Natural killer cell treated with Interleukin-12 subunit alpha and Interleukin-12 subunit beta and Interleukin-15 and Interleukin-18, amount 100 ng/mL, for 72 hours (primary cell): ENCODE data around the gene HMGA1. TPM values are rescaled to one million over a fixed set of nuclear protein-coding genes. Genes with fewer than 3 reads are reported as not detected.

Experiments used
- ATAC-seq, 2 donors: fragments of 150-1000 bp; cut with Tn5 transposase in 1 of 2; sonication (Bioruptor Pico), chemical (Tn5 transposase) in 1 of 2; 2 replicates each; pipeline ENCODE4 v1.10.0; 2021
- DNase-seq: peaks from one replicate; pipeline ENCODE4 v3.0.0; 2022; ENCODE audit warnings: low spot score
- H3K27ac Mint-ChIP-seq, 2 donors: 1 replicate in 1 of 2; 2 replicates in 1 of 2; pipeline ENCODE4 v1.8.0; 2022; ENCODE audit warnings: mixed read lengths in 2 of 2, mild to moderate bottlenecking in 1 of 2, moderate library complexity in 1 of 2
- H3K27me3 Mint-ChIP-seq, 2 donors: 1 replicate in 1 of 2; 2 replicates in 1 of 2; pipeline ENCODE4 v1.8.0; 2022; ENCODE audit warnings: mixed read lengths in 2 of 2
- H3K36me3 Mint-ChIP-seq: one replicate; pipeline ENCODE4 v1.8.0; 2022; ENCODE audit warnings: mixed read lengths
- H3K4me1 Mint-ChIP-seq, 2 donors: 1 replicate in 1 of 2; 2 replicates in 1 of 2; pipeline ENCODE4 v1.8.0; 2022; ENCODE audit warnings: low read depth in 2 of 2, mixed read lengths in 2 of 2, mild to moderate bottlenecking in 1 of 2
- H3K4me3 Mint-ChIP-seq: one replicate; pipeline ENCODE4 v1.8.0; 2022; ENCODE audit warnings: mixed read lengths
- H3K9me3 Mint-ChIP-seq: 2 replicates; pipeline ENCODE4 v1.8.0; 2022; ENCODE audit warnings: mixed read lengths
- total RNA-seq, 2 donors: library from RNA; stranded (reverse); gene quantifications; one replicate each; pipeline ENCODE4 v1.2.3, GENCODE V29; 2022

HMGA1 gene
- 100 to 1,000 TPM; 151 to 556 TPM for total RNA-seq

GRCh38 chr6:34236443-34237315 lies at the start of gene HMGA1:
Gene HMGA1, plus strand, starts transcription at chr6:34236873. Its CDS starts 3,908 bp downstream, at chr6:34240781.
- H3K36me3 Mint-ChIP-seq, result no peaks in the 10 kb centered on the region
- no peaks in the 10 kb centered on the region for H3K27me3 Mint-ChIP-seq
- H3K9me3 Mint-ChIP-seq, result no peaks in the 10 kb centered on the region
- DNase-seq, result peak; percentile 85
- H3K27ac Mint-ChIP-seq, result peak within 1 kb of the TSS; percentile 83 to 92
- peaks cover 13 to 16% of the 10 kb centered on the region in 2 donors for H3K4me1 Mint-ChIP-seq
- ATAC-seq, result peak; percentile 85 to 91
- H3K4me3 Mint-ChIP-seq, result peak within 1 kb of the TSS; percentile 89

- H3K4me3 Mint-ChIP-seq, result no peak overlapping the region
- ATAC-seq (no peak), DNase-seq (no peak)
- H3K27ac Mint-ChIP-seq, result no peak overlapping the region
- H3K9me3 Mint-ChIP-seq, result no peaks in the 10 kb centered on the region
- no peaks in the 10 kb centered on the region for H3K36me3 Mint-ChIP-seq
- H3K27me3 Mint-ChIP-seq, result peaks cover 0 to 2% of the 10 kb centered on the region in 2 donors
- no peaks in the 10 kb centered on the region for H3K4me1 Mint-ChIP-seq
Measured at GRCh38 chr6:34189806-34190503, 46.7 kb upstream of the HMGA1 start.

GRCh38 chr6:34190504-34191122 lies 46.1 kb upstream of the HMGA1 start:
- ATAC-seq, result no peak
- Mint-ChIP-seq H3K9me3 (no peaks in the 10 kb centered on the region), H3K4me3 (no peak overlapping the region), H3K36me3 (no peaks in the 10 kb centered on the region), H3K27ac (no peak overlapping the region), H3K4me1 (no peaks in the 10 kb centered on the region), H3K27me3 (peaks cover 0 to 2% of the 10 kb centered on the region in 2 donors)
- DNase-seq, result no peak

GRCh38 chr6:34194772-34195171 lies 41.9 kb upstream of the HMGA1 start:
- Mint-ChIP-seq H3K27me3 (peaks cover 0 to 7% of the 10 kb centered on the region in 2 donors), H3K36me3 (no peaks in the 10 kb centered on the region), H3K27ac (no peak overlapping the region), H3K9me3 (no peaks in the 10 kb centered on the region), H3K4me1 (peaks cover 0 to 4% of the 10 kb centered on the region in 2 donors), H3K4me3 (no peak overlapping the region)
- DNase-seq (no peak), ATAC-seq (no peak)

GRCh38 chr6:34195726-34196115 lies 41.0 kb upstream of the HMGA1 start:
- ATAC-seq, result no peak
- Mint-ChIP-seq H3K27ac (no peak overlapping the region), H3K4me3 (no peak overlapping the region)

GRCh38 chr6:34196116-34196832 lies 40.4 kb upstream of the HMGA1 start:
- Mint-ChIP-seq H3K36me3 (no peaks in the 10 kb centered on the region), H3K9me3 (no peaks in the 10 kb centered on the region), H3K27me3 (peaks cover 0 to 7% of the 10 kb centered on the region in 2 donors), H3K4me1 (peaks cover 0 to 4% of the 10 kb centered on the region in 2 donors), H3K27ac (no peak overlapping the region), H3K4me3 (peak overlapping the region; percentile 79)
- ATAC-seq (peak; percentile 96 to 97), DNase-seq (peak; percentile 89)

More at GRCh38 chr6:34195726-34196115, 41.0 kb upstream of the HMGA1 start:
- peaks cover 0 to 7% of the 10 kb centered on the region in 2 donors for H3K27me3 Mint-ChIP-seq
- no peak for DNase-seq
- no peaks in the 10 kb centered on the region for H3K36me3 Mint-ChIP-seq
- peaks cover 0 to 4% of the 10 kb centered on the region in 2 donors for H3K4me1 Mint-ChIP-seq
- H3K9me3 Mint-ChIP-seq, result no peaks in the 10 kb centered on the region

- H3K27ac Mint-ChIP-seq, result no peak overlapping the region
- DNase-seq (no peak), ATAC-seq (no peak)
- H3K4me1 Mint-ChIP-seq, result peaks cover 0 to 6% of the 10 kb centered on the region in 2 donors
- H3K4me3 Mint-ChIP-seq, result peak overlapping the region; percentile 79
- no peaks in the 10 kb centered on the region for H3K36me3 Mint-ChIP-seq
- no peaks in the 10 kb centered on the region for H3K9me3 Mint-ChIP-seq
- peaks cover 0 to 7% of the 10 kb centered on the region in 2 donors for H3K27me3 Mint-ChIP-seq
Measured at GRCh38 chr6:34196833-34197195, 39.9 kb upstream of the HMGA1 start.

GRCh38 chr6:34200340-34200971 lies 36.2 kb upstream of the HMGA1 start:
- Mint-ChIP-seq H3K4me3 (no peak overlapping the region), H3K9me3 (no peaks in the 10 kb centered on the region), H3K36me3 (no peaks in the 10 kb centered on the region), H3K27ac (no peak overlapping the region), H3K27me3 (peaks cover 0 to 7% of the 10 kb centered on the region in 2 donors), H3K4me1 (peaks cover 0 to 7% of the 10 kb centered on the region in 2 donors)
- no peak for DNase-seq
- ATAC-seq, result no peak

- Mint-ChIP-seq H3K4me3 (no peak overlapping the region), H3K9me3 (no peaks in the 10 kb centered on the region), H3K36me3 (no peaks in the 10 kb centered on the region), H3K27me3 (peaks cover 0 to 4% of the 10 kb centered on the region in 2 donors), H3K27ac (no peak overlapping the region), H3K4me1 (peaks cover 0 to 4% of the 10 kb centered on the region in 2 donors)
- DNase-seq (no peak), ATAC-seq (no peak)
Measured at GRCh38 chr6:34201455-34202107, 35.1 kb upstream of the HMGA1 start.

GRCh38 chr6:34202329-34203201 lies 34.1 kb upstream of the HMGA1 start:
- Mint-ChIP-seq H3K27ac (no peak overlapping the region), H3K4me3 (no peak overlapping the region), H3K27me3 (peaks cover 0 to 2% of the 10 kb centered on the region in 2 donors), H3K36me3 (no peaks in the 10 kb centered on the region), H3K9me3 (no peaks in the 10 kb centered on the region), H3K4me1 (peaks cover under 1 to 5% of the 10 kb centered on the region in 2 donors)
- no peak for DNase-seq
- peak in 1 of 2 donors; percentile 40 for ATAC-seq

GRCh38 chr6:34204693-34205092 lies 32.0 kb upstream of the HMGA1 start:
- ATAC-seq, result no peak
- Mint-ChIP-seq H3K4me3 (no peak overlapping the region), H3K9me3 (no peaks in the 10 kb centered on the region)

GRCh38 chr6:34205466-34205865 lies 31.2 kb upstream of the HMGA1 start:
- no peak overlapping the region for H3K27ac Mint-ChIP-seq
- no peak for ATAC-seq

More at GRCh38 chr6:34204693-34205092, 32.0 kb upstream of the HMGA1 start:
- Mint-ChIP-seq H3K4me1 (peaks cover 5 to 9% of the 10 kb centered on the region in 2 donors), H3K27ac (no peak overlapping the region), H3K27me3 (peaks cover 0 to 2% of the 10 kb centered on the region in 2 donors), H3K36me3 (no peaks in the 10 kb centered on the region)
- no peak for DNase-seq

More at GRCh38 chr6:34205466-34205865, 31.2 kb upstream of the HMGA1 start:
- no peaks in the 10 kb centered on the region for H3K27me3 Mint-ChIP-seq
- H3K4me3 Mint-ChIP-seq, result no peak overlapping the region
- H3K36me3 Mint-ChIP-seq, result no peaks in the 10 kb centered on the region
- no peak for DNase-seq
- H3K9me3 Mint-ChIP-seq, result no peaks in the 10 kb centered on the region
- peaks cover 5 to 9% of the 10 kb centered on the region in 2 donors for H3K4me1 Mint-ChIP-seq
